ENCODE data around the gene CDC42EP2.
"Not testable (repeated sequence)": the region's sequence is repeated elsewhere in the genome, so short reads cannot be mapped to it uniquely, and the experiment has no call there.

The CDC42EP2 gene

DNA sequence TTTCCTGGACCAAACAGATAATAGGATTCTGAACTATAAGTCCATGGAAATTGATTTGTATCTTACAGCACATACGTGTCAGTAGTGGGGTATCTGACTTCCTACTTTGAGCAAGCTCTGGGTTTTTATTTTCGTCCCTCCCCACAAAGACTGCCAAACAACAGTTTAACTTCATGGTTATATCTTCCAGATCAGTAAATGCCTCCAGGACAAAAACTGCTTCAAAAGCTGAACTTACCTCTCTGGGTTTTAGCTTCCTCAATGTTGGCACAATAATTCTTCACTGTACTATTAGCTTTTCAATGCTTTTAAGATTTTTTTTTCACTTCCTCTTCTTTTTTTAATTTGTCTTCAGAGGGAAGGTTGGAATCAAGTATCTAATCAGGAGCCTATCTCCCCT, 14.8 kb downstream of the CDC42EP2 start:
- Histone ChIP-seq H3K9me3 (no peaks in the 10 kb centered on the region), H3K27me3 (no peaks in the 10 kb centered on the region), H3K4me3 (ENCODE audit: low read depth, low read length) (peak overlapping the region; percentile 34), H3K4me1 (peaks cover 4% of the 10 kb centered on the region), H3K36me3 (no peaks in the 10 kb centered on the region)
- DNase-seq = no peak
- TF ChIP-seq CTCF (IDR thresholded peaks at IDR 0.05; ENCODE audit: low read depth, low read length) = no peak

GRCh38 chr11:65329944-65330403, 15.3 kb downstream of the CDC42EP2 start:
- Histone ChIP-seq H3K36me3 (no peaks in the 10 kb centered on the region), H3K27me3 (no peaks in the 10 kb centered on the region), H3K9me3 (no peaks in the 10 kb centered on the region), H3K4me3 (ENCODE audit: low read depth, low read length) (peak overlapping the region; percentile 34), H3K4me1 (peaks cover 4% of the 10 kb centered on the region)
- peak; percentile 84 for DNase-seq
- TF ChIP-seq CTCF (IDR thresholded peaks at IDR 0.05; ENCODE audit: low read depth, low read length) = peak; percentile 65

DNA sequence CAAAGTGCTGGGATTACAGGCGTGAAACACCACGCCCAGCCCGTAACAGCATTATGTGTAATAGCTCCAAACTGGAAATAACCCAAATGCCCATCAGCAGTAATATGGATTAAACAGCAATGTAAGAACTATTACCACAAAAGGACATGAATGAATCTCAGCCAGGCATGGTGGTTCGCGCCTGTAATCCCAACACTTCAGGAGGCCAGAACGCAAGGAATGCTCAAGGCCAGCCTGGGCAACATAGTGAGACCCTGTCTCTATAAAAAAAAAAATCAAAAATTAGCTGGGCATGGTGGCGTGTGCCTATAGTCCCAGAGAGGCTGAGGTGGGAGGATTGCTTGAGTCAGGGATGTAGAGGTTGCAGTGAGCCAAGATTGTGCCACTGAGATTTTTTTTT, 15.9 kb downstream of the CDC42EP2 start:
- no peak for DNase-seq
- peaks cover 4% of the 10 kb centered on the region for H3K4me1 ChIP-seq
- H3K27me3 ChIP-seq = no peaks in the 10 kb centered on the region
- H3K4me3 ChIP-seq (ENCODE audit: low read depth, low read length) = no peak overlapping the region
- H3K9me3 ChIP-seq = no peaks in the 10 kb centered on the region
- TF ChIP-seq CTCF (IDR thresholded peaks at IDR 0.05; ENCODE audit: low read depth, low read length) = no peak
- no peaks in the 10 kb centered on the region for H3K36me3 ChIP-seq

DNA sequence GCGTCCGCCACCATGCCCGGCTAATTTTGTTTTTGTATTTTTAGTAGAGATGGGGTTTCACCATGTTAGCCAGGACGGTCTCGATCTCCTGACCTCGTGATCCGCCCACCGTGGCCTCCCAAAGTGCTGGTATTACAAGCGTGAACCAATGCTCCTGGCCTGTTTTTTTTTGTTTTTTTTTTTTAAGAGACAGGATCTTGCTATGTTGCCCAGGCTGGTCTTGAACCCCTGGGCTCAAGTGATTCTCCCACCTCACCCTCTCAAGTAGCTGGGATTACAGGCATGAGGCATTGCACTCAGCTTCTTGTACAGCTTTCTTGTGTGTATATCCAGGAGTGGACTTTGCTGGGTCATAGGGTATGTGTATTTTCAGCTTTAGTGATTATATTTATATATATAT, 17.9 kb downstream of the CDC42EP2 start:
- not testable (repeated sequence) for H3K4me3 ChIP-seq (ENCODE audit: low read depth, low read length); H3K27me3 ChIP-seq; H3K4me1 ChIP-seq; H3K36me3 ChIP-seq; DNase-seq; H3K9me3 ChIP-seq

DNA sequence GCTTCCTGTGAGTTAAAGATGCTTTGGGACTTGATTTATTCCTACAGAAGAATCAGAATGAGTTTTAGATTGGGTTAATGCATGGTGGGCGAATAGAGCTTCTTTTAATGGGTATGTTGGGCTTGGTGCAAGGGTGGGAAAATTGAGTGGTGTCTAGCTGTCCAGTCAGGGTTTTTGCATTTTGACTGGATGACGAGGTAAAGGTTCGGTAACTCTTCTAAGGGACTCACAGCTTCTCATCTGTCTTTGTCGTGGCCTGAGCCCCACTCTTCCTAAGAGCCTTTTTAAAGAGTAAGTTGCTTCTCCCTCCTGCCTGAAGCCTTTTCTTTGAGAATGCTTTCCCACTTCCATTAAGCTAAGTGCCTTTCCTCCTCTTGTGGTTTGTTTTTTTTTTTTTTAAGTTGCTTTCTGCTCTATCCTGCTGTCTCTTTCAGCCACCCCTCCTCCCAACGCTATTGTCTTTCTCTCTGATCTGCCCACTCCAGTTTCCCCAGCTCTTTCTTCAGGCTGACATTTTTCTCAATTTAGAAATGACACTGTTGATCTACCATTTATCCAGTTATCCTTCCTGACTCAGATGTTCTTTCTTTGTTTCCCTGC, 20.1 kb downstream of the CDC42EP2 start:
- DNase-seq = no peak
- Histone ChIP-seq H3K27me3 (no peaks in the 10 kb centered on the region), H3K9me3 (no peaks in the 10 kb centered on the region), H3K4me3 (ENCODE audit: low read depth, low read length) (peak overlapping the region; percentile 79), H3K36me3 (no peaks in the 10 kb centered on the region; the same call in 1 of the 2 replicates), H3K4me1 (no peaks in the 10 kb centered on the region)
- no peak for TF ChIP-seq CTCF (IDR thresholded peaks at IDR 0.05; ENCODE audit: low read depth, low read length)

DNA sequence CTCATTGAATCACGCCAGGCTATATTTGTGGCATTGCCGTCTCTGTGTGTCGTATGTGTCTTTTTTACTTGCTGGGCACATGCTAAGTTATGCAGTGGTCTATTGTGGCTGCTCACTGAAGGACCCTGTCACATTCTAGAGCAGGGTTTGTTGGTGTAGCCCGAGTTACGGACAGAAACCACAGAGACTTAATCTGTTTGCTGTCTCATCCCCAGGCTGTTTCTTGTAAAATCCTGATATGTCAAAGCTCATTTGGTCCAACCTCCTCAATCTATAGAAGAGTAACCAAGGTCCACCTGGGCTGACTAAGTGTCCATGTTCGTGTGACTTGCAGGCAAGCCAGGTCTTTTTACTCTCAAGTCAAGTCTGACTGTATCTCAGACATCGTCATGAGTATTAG, 24.0 kb downstream of the CDC42EP2 start:
- Histone ChIP-seq H3K9me3 (no peaks in the 10 kb centered on the region), H3K4me1 (no peaks in the 10 kb centered on the region), H3K4me3 (ENCODE audit: low read depth, low read length) (no peak overlapping the region), H3K27me3 (no peaks in the 10 kb centered on the region), H3K36me3 (peaks cover 14% of the 10 kb centered on the region)
- DNase-seq = no peak
- no peak for TF ChIP-seq CTCF (IDR thresholded peaks at IDR 0.05; ENCODE audit: low read depth, low read length)

Data from BE2C (cell line).